Measurements from ENCODE around the gene SORCS3.

- peak; percentile 32 for TF ChIP-seq CTCF (IDR thresholded peaks at IDR 0.05; ENCODE audit: poor library complexity, severe bottlenecking)
- TF ChIP-seq RAD21 (conservative IDR thresholded peaks at IDR 0.05) = no peak
- TF ChIP-seq SMC3 (conservative IDR thresholded peaks at IDR 0.05; ENCODE audit: poor library complexity) = no peak
- no peak for TF ChIP-seq EP300 (conservative IDR thresholded peaks at IDR 0.05; ENCODE audit: poor library complexity, severe bottlenecking)
Observed at GRCh38 chr10:105070249-105070648, 429.2 kb downstream of the SORCS3 start.
